ENCODE results near the gene PTPRN2. TPM values are rescaled to one million over a fixed set of nuclear protein-coding genes. Genes with fewer than 3 reads are reported as not detected.

The PTPRN2 gene
- total and polyA plus RNA-seq, 2 of the 8 experiments (the other 6 are each of a cell fraction or from before 2014, with no cell fraction given), result 2.6 to 4.5 TPM

DNA sequence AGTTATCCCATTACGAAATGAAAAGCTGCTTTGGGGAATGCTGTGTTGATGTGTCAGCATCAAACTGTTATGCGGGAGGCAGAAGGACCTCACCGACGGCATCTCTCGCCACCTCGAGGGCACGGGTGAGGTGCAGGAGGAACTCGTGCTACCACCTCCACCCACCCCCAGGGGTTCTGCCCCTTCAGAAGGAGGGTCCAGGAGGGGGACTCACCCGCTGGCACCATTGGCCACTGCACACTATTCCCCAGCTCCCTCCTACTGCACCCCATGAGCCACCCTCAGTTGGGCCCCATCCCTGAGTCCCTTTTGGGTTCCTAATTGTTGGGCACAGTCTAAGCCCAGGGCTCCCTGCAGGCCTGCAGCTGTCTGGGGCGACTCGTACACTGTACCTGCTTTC lies 236.6 kb downstream of the PTPRN2 start:
- 44% methylated on average over 11 of the region's 11 CpGs; no CpG with 5 or more reads in 1 of the 2 experiments for WGBS, 2 experiments (ENCODE audit: extremely low coverage in 1 of 2, insufficient coverage in 1 of 2, insufficient read length in 1 of 2, insufficient replicate concordance in 2 of 2, low coverage in 1 of 2, low lambda C conversion rate in 2 of 2, missing lambda C conversion rate in 1 of 2)
- ChIA-PET CTCF (ENCODE audit: partially characterized antibody) (interaction anchor here (0.9 to 2.2 kb wide), 2 partner anchors 16 to 149 kb away, joined by 3 to 4 read pairs; no protein-coding TSS in a partner anchor), POLR2A (ENCODE audit: partially characterized antibody) (interaction anchor here (0.6 kb wide), 1 partner anchor 119 kb away, joined by 4 read pairs; no protein-coding TSS in a partner anchor)
- no peak for TF ChIP-seq CEBPB (IDR thresholded peaks at IDR 0.05; ENCODE audit: low read depth, low read length)
- TF ChIP-seq, protein P1, sequence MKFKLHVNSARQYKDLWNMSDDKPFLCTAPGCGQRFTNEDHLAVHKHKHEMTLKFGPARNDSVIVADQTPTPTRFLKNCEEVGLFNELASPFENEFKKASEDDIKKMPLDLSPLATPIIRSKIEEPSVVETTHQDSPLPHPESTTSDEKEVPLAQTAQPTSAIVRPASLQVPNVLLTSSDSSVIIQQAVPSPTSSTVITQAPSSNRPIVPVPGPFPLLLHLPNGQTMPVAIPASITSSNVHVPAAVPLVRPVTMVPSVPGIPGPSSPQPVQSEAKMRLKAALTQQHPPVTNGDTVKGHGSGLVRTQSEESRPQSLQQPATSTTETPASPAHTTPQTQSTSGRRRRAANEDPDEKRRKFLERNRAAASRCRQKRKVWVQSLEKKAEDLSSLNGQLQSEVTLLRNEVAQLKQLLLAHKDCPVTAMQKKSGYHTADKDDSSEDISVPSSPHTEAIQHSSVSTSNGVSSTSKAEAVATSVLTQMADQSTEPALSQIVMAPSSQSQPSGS (IDR thresholded peaks at IDR 0.05; ENCODE audit: low read length), result no peak
- TF ChIP-seq SP1 (IDR thresholded peaks at IDR 0.05; ENCODE audit: low read depth, low read length), result no peak
- no peak for TF ChIP-seq CTBP2 (IDR thresholded peaks at IDR 0.05; ENCODE audit: borderline replicate concordance, insufficient read depth, insufficient read length, low read length)
- TF ChIP-seq TBP (IDR thresholded peaks at IDR 0.05; ENCODE audit: low read depth, low read length), result no peak
- no peak for TF ChIP-seq EGR1 (IDR thresholded peaks at IDR 0.05; ENCODE audit: borderline replicate concordance, low read depth, low read length)
- no peak for TF ChIP-seq CHD1 (IDR thresholded peaks at IDR 0.05; ENCODE audit: low read depth, low read length)
- no peak for TF ChIP-seq KDM1A (IDR thresholded peaks at IDR 0.05; ENCODE audit: borderline replicate concordance, low read length)
- no peak for TF ChIP-seq SAP30 (IDR thresholded peaks at IDR 0.05; ENCODE audit: insufficient read depth, insufficient replicate concordance, low read length)
- Histone ChIP-seq H3K79me1 (ENCODE audit: low read depth, low read length) (no peaks in the 10 kb centered on the region), H3K9me3 (ENCODE audit: insufficient read depth in 2 of 2, low read depth in 1 of 2, low read length in 1 of 2) (peaks cover 0 to 5% of the 10 kb centered on the region in 2 experiments; a peak in 1 of 4 replicates), H2BK120ac (replicated peaks; ENCODE audit: low read depth, low read length) (no peak overlapping the region), H3K27me3 (replicated peaks in 1 of 4; ENCODE audit: control insufficient read depth in 3 of 4, extremely low read depth in 1 of 4, insufficient read depth in 3 of 4, low read length in 3 of 4) (peaks cover 0 to 20% (median 11%) of the 10 kb centered on the region in 4 experiments; a peak in 4 of 7 replicates), H3K4me3 (ENCODE audit: extremely low read depth in 1 of 4, insufficient read depth in 2 of 4, low read depth in 3 of 4, low read length in 4 of 4) (peak overlapping the region; percentile 3 to 58 (median 26); a peak in 4 of 8 replicates), H4K91ac (replicated peaks; ENCODE audit: insufficient read length, low read length) (no peak overlapping the region), H2BK12ac (ENCODE audit: low read depth, low read length) (0 out of 2 replicates have a peak overlapping the region, but pooled peaks have one; percentile 17), H2BK20ac (ENCODE audit: low read length) (peak overlapping the region; percentile 48; the same call in 1 of the 2 replicates), H3K36me3 (ENCODE audit: control insufficient read depth in 2 of 4, insufficient read depth in 4 of 4, low read length in 3 of 4) (no peaks in the 10 kb centered on the region), H3K27ac (ENCODE audit: low read depth, low read length) (no peak overlapping the region), H3K9ac (replicated peaks in 1 of 4; ENCODE audit: extremely low read depth in 1 of 4, low read depth in 3 of 4, low read length in 3 of 4) (no peak overlapping the region), H2AFZ (ENCODE audit: low read length) (no peak overlapping the region), H3K56ac (replicated peaks; ENCODE audit: insufficient read length, low read depth, low read length) (no peak overlapping the region), H3K79me2 (ENCODE audit: control insufficient read depth in 1 of 2, insufficient read depth in 2 of 2, low read length in 2 of 2) (no peaks in the 10 kb centered on the region), H3K18ac (ENCODE audit: extremely low read depth, low read length) (no peak overlapping the region; the same call in 1 of the 2 replicates), H2BK5ac (ENCODE audit: low read depth, low read length) (no peak overlapping the region), H3K23ac (ENCODE audit: insufficient read length) (no peak overlapping the region), H3K23me2 (ENCODE audit: low read depth, low read length) (peaks cover 3% of the 10 kb centered on the region; the same call in 1 of the 2 replicates), H4K20me1 (replicated peaks in 1 of 2; ENCODE audit: control insufficient read depth in 1 of 2, insufficient read depth in 2 of 2, low read length in 2 of 2) (no peaks in the 10 kb centered on the region), H4K8ac (ENCODE audit: extremely low read depth, insufficient read depth, low read length) (no peak overlapping the region), H3K4me2 (ENCODE audit: insufficient read depth in 1 of 2, low read depth in 2 of 2, low read length in 2 of 2) (peak overlapping the region; percentile 61 to 84), H3K14ac (ENCODE audit: insufficient read length) (no peak overlapping the region), H2AK5ac (ENCODE audit: low read depth, low read length) (no peak overlapping the region), H4K5ac (ENCODE audit: insufficient read length, low read depth, low read length) (no peak overlapping the region), H3K4me1 (replicated peaks in 1 of 4; ENCODE audit: control insufficient read depth in 3 of 4, insufficient read depth in 4 of 4, low read length in 3 of 4) (peaks cover 0 to 10% (median 4%) of the 10 kb centered on the region in 4 experiments; a peak in 3 of 7 replicates), H3K4ac (replicated peaks; ENCODE audit: insufficient read length, low read depth, low read length) (peak overlapping the region; percentile 49), H2BK15ac (ENCODE audit: low read length) (no peak overlapping the region)
- DNase-seq (ENCODE audit: low read depth in 1 of 2, low spot score in 2 of 2) (no peak), FAIRE-seq (no peak)

All from H1 (cell line).